GM19455 (cell line): ENCODE results near the gene HAGH.
"Not testable (repeated sequence)": the region's sequence is repeated elsewhere in the genome, so short reads cannot be mapped to it uniquely, and the experiment has no call there.

Experiments
- ATAC-seq: cut with Tn5 transposase; IDR thresholded peaks from one replicate; pipeline ENCODE4 v1.9.1; 2021; ENCODE audit not compliant: unreplicated experiment

The HAGH gene

GRCh38 chr16:1826691-1827573, at the start of gene HAGH, which contains the start of gene FAHD1:
HAGH (minus strand) TSS chr16:1826825; CDS start chr16:1826787, 38 bp downstream.
FAHD1 (plus strand) TSS chr16:1827206; CDS start chr16:1827239, 33 bp downstream.
- ATAC-seq, result peak; percentile 85

- ATAC-seq, result not testable (repeated sequence)
These were observed 49.4 kb upstream of the HAGH start for GRCh38 chr16:1876066-1876465.

- ATAC-seq, result no peak
These were observed 48.2 kb upstream of the HAGH start for GRCh38 chr16:1874854-1875253.

GRCh38 chr16:1871974-1872635, 45.5 kb upstream of the HAGH start, which contains the start of gene MEIOB:
MEIOB (minus strand) TSS chr16:1872164; CDS start chr16:1868175, 3,989 bp downstream.
- no peak for ATAC-seq

GRCh38 chr16:1870365-1871082, 43.9 kb upstream of the HAGH start:
- ATAC-seq, result no peak

- no peak for ATAC-seq
These were observed 39.5 kb upstream of the HAGH start for GRCh38 chr16:1865902-1866690.

GRCh38 chr16:1863681-1864460, 37.2 kb upstream of the HAGH start:
- no peak for ATAC-seq

- no peak for ATAC-seq
These were observed 35.8 kb upstream of the HAGH start for GRCh38 chr16:1862394-1862793.

- no peak for ATAC-seq
These were observed 35.1 kb upstream of the HAGH start for GRCh38 chr16:1861730-1862129.

GRCh38 chr16:1859650-1860049, 33.0 kb upstream of the HAGH start:
- no peak for ATAC-seq

- ATAC-seq, result no peak
These were observed 31.7 kb upstream of the HAGH start for GRCh38 chr16:1858189-1858865.

- ATAC-seq, result no peak
These were observed 30.9 kb upstream of the HAGH start for GRCh38 chr16:1857433-1858097.

GRCh38 chr16:1851793-1852192, 25.2 kb upstream of the HAGH start:
- ATAC-seq, result no peak

- ATAC-seq, result no peak
These were observed 24.4 kb upstream of the HAGH start for GRCh38 chr16:1850981-1851380.

- ATAC-seq, result no peak
These were observed 19.8 kb upstream of the HAGH start for GRCh38 chr16:1846416-1846815.

- no peak for ATAC-seq
These were observed 19.4 kb upstream of the HAGH start for GRCh38 chr16:1845985-1846384.

GRCh38 chr16:1839554-1839953, 12.9 kb upstream of the HAGH start:
- no peak for ATAC-seq

- no peak for ATAC-seq
These were observed 7.5 kb upstream of the HAGH start for GRCh38 chr16:1834096-1834495.
